GM10248 (cell line): Measurements from ENCODE around the gene TLR1.

ENCODE experiments used
- CTCF ChIA-PET: fragments of 300-600 bp; sonication (Branson Sonifier 250); formaldehyde crosslinking; extraction: SDS; loops from one replicate; lab custom pipeline; 2021; ENCODE audit warnings: antibody characterized with exemption; lab: Yijun Ruan, JAX
- POLR2A ChIA-PET: fragments of 350-650 bp; sonication (Branson Sonifier 250); formaldehyde crosslinking; extraction: SDS; loops from one replicate; lab custom pipeline; 2020; ENCODE audit warnings: antibody characterized with exemption; lab: Yijun Ruan, JAX
- DNase-seq: peaks from one replicate; pipeline ENCODE4 v3.0.0; 2012; ENCODE audit errors: extremely low spot score
- CTCF ChIP-seq: IDR thresholded peaks from 2 replicates; pipeline ENCODE4 v1.5.1; 2012; ENCODE audit warnings: mild to moderate bottlenecking, low read depth; ENCODE audit errors: extremely low read depth, missing control alignments, control extremely low read depth

TLR1 gene

GRCh38 chr4:38832624-38833528, 28.3 kb upstream of the TLR1 start:
- TF ChIP-seq CTCF, result no peak
- no peak for DNase-seq
- POLR2A ChIA-PET, result no interaction called here
- CTCF ChIA-PET, result interaction anchor here (0.8 to 3.1 kb wide), 5 partner anchors 11 to 51 kb away, joined by 3 to 13 read pairs (median 9); partner anchors contain the start of genes TLR10 and TLR6

GRCh38 chr4:38832206-38832605, 27.6 kb upstream of the TLR1 start:
- CTCF ChIA-PET, result interaction anchor here (0.6 to 3.1 kb wide), 9 partner anchors 10 to 50 kb away, joined by 3 to 13 read pairs (median 5); partner anchors contain the start of genes TLR1, TLR10 and TLR6
- DNase-seq, result no peak
- no peak for TF ChIP-seq CTCF
- POLR2A ChIA-PET, result no interaction called here

- no peak for DNase-seq
- no peak for TF ChIP-seq CTCF
- POLR2A ChIA-PET, result no interaction called here
- CTCF ChIA-PET, result interaction anchor here (0.6 to 3.1 kb wide), 9 partner anchors 12 to 49 kb away, joined by 3 to 13 read pairs (median 5); partner anchors contain the start of genes TLR1, TLR10 and TLR6
Measured at GRCh38 chr4:38831653-38832052, 27.1 kb upstream of the TLR1 start.

- CTCF ChIA-PET, result interaction anchor here (1.0 to 1.9 kb wide), 6 partner anchors 15 to 69 kb away, joined by 3 to 9 read pairs (median 5); no protein-coding TSS in a partner anchor
- POLR2A ChIA-PET, result no interaction called here
- TF ChIP-seq CTCF, result no peak
- no peak for DNase-seq
Measured at GRCh38 chr4:38829237-38829636, 24.6 kb upstream of the TLR1 start.

GRCh38 chr4:38823766-38824165, 19.2 kb upstream of the TLR1 start:
- TF ChIP-seq CTCF, result no peak
- ChIA-PET POLR2A (no interaction called here), CTCF (no interaction called here)
- DNase-seq, result no peak

GRCh38 chr4:38822748-38823303, 18.2 kb upstream of the TLR1 start:
- TF ChIP-seq CTCF, result no peak
- POLR2A ChIA-PET, result no interaction called here
- CTCF ChIA-PET, result interaction anchor here (1.1 to 1.7 kb wide), 11 partner anchors 10 to 312 kb away, joined by 3 to 8 read pairs (median 4); partner anchors contain the start of genes TLR1 and TLR10
- no peak for DNase-seq
